ENCODE measurements around the gene EIF4E1B.

- TF ChIP-seq POLR2A (IDR thresholded peaks at IDR 0.05) = no peak
- TF ChIP-seq CTCF (IDR thresholded peaks at IDR 0.05) = no peak
Observed at GRCh38 chr5:176685010-176685409, 54.5 kb downstream of the EIF4E1B start.
